DOHH2 (cell line): ENCODE results near the gene RASAL3.

ENCODE experiments used
- EZH2phosphoT487 ChIP-seq: fragments of 200-600 bp; sonication (generic); IDR thresholded peaks from 2 replicates; pipeline ENCODE4 v1.6.1; 2017; ENCODE audit warnings: borderline replicate concordance, mild to moderate bottlenecking, antibody characterized with exemption, low read length, moderate library complexity, mixed read lengths
- TF ChIP-seq, protein P1 (sequence below): fragments of 200-600 bp; sonication (generic); IDR thresholded peaks from one replicate; pipeline ENCODE4 v1.5.1; 2014; ENCODE audit warnings: antibody characterized with exemption, mild to moderate bottlenecking, low read depth, low read length; ENCODE audit not compliant: poor library complexity, severe bottlenecking

DNA sequence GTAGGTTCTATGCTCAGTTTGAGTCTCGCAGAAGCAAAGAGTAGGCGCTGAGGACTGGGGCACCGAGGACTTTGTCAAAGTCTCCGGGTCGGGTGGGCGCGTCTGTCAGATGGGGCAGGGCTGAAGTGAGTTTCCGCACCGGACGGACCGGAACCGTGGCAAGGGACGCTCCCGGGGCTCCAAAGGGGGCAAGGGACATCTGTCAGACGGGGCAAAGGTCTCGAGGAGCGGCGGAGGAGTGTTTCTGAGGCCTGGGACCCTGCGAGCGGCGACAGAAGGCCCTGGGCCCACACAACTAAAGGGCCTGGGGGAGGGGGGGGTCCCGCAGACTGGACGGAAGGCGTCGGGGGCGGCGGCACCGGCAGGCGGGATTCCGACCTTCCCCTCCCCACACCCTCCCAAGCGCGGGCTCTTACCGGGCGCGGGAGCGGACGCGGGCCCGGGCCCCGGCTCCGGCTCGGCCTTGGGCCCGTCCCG lies 32.3 kb downstream of the RASAL3 start:
- TF ChIP-seq, protein P1, sequence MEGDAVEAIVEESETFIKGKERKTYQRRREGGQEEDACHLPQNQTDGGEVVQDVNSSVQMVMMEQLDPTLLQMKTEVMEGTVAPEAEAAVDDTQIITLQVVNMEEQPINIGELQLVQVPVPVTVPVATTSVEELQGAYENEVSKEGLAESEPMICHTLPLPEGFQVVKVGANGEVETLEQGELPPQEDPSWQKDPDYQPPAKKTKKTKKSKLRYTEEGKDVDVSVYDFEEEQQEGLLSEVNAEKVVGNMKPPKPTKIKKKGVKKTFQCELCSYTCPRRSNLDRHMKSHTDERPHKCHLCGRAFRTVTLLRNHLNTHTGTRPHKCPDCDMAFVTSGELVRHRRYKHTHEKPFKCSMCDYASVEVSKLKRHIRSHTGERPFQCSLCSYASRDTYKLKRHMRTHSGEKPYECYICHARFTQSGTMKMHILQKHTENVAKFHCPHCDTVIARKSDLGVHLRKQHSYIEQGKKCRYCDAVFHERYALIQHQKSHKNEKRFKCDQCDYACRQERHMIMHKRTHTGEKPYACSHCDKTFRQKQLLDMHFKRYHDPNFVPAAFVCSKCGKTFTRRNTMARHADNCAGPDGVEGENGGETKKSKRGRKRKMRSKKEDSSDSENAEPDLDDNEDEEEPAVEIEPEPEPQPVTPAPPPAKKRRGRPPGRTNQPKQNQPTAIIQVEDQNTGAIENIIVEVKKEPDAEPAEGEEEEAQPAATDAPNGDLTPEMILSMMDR: no peak
- TF ChIP-seq EZH2phosphoT487: no peak
